Prostate gland (tissue), 2 donors: ENCODE results near the gene HCAR2. TPM values are rescaled to one million over a fixed set of nuclear protein-coding genes. Genes with fewer than 3 reads are reported as not detected.
"Not testable (repeated sequence)": the region's sequence is repeated elsewhere in the genome, so short reads cannot be mapped to it uniquely, and the experiment has no call there.

Experiments
- DNase-seq: peaks from one replicate; pipeline ENCODE4 v3.0.0-alpha.2; 2019; ENCODE audit warnings: low spot score
- H3K27ac ChIP-seq, 2 donors: fragments of 200-600 bp; sonication (generic); 2 replicates each; pipeline ENCODE4 v1.5.1; 2017 to 2019
- H3K27me3 ChIP-seq: fragments of 200-600 bp; sonication (generic); replicated peaks from 2 replicates; pipeline ENCODE4 v1.5.1; 2019; ENCODE audit not compliant: insufficient read depth
- H3K36me3 ChIP-seq, 2 donors: fragments of 200-600 bp; sonication (generic); 1 replicate in 1 of 2; 2 replicates in 1 of 2; pipeline versions ENCODE4 v1.5.1 to v1.8.1; 2017 to 2019
- H3K4me1 ChIP-seq: fragments of 200-600 bp; sonication (generic); replicated peaks from 2 replicates; pipeline ENCODE4 v1.5.1; 2019
- H3K4me3 ChIP-seq, 2 donors: fragments of 200-600 bp; sonication (generic); 2 replicates each; pipeline ENCODE4 v1.5.1; 2017 to 2019
- H3K9me3 ChIP-seq: fragments of 200-600 bp; sonication (generic); 2 replicates; pipeline ENCODE4 v1.5.1; 2017
- POLR2A ChIP-seq: fragments of 450-650 bp; IDR thresholded peaks from one replicate; pipeline ENCODE4 v1.6.1; 2016; ENCODE audit warnings: antibody characterized with exemption, mild to moderate bottlenecking
- POLR2AphosphoS5 ChIP-seq: sonication (generic); formaldehyde crosslinking; IDR thresholded peaks from one replicate; pipeline ENCODE4 v1.6.1; 2017; ENCODE audit warnings: antibody characterized with exemption
- WGBS: methylation state at CpG from one replicate; pipeline ENCODE4 v1.1.5; 2018; 5-methylcytosine and 5-hydroxymethylcytosine counted together
- intact Hi-C: fragments of 100-400 bp; cut with DNase I; formaldehyde crosslinking; loops from one replicate; pipeline ENCODE4 v1.14.2; 2022
- total RNA-seq, 2 donors: library from RNA; depleted of rRNA; stranded (reverse); fragments of >200 nt; gene quantifications; one replicate each; pipeline ENCODE4 v1.1.0, GENCODE V29; 2016
- TF ChIP-seq, protein P1 (sequence below), 4 experiments: fragments of 200-600 bp in 2 of 4; fragments of 450-650 bp in 2 of 4; sonication (generic) in 2 of 4; IDR thresholded peaks; 1 replicate in 3 of 4; 2 replicates in 1 of 4; pipeline ENCODE4 v1.5.1; 2016 to 2019; ENCODE audit warnings: antibody characterized with exemption in 4 of 4, mild to moderate bottlenecking in 2 of 4, moderate library complexity in 2 of 4

Gene HCAR2
- total RNA-seq, 2 donors from 2014 or later: 1.6 to 2.7 TPM

DNA sequence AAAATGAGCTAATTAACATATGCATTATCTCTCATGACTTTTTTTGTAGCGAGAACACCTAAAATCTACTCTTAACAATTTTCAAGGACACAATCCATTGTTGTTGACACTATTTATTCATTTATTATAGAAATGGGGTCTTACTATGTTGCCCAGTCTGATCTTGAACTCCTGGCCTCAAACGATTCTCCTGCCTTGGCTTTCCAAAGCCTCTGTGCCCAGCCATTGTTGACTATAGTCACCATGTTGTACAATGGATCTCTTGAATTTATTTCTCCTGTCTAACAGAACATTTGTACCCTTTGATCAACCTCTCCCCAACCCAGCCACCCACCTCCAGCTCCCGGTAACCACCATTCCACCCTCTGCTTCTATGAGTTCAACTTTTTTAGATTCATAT, 41.2 kb downstream of the HCAR2 start:
- Histone ChIP-seq H3K36me3 (no peaks in the 10 kb centered on the region), H3K4me3 (no peak overlapping the region), H3K9me3 (no peaks in the 10 kb centered on the region), H3K4me1 (no peaks in the 10 kb centered on the region), H3K27me3 (no peaks in the 10 kb centered on the region), H3K27ac (no peak overlapping the region)
- DNase-seq: no peak
- no peak for TF ChIP-seq POLR2A
- TF ChIP-seq, protein P1, sequence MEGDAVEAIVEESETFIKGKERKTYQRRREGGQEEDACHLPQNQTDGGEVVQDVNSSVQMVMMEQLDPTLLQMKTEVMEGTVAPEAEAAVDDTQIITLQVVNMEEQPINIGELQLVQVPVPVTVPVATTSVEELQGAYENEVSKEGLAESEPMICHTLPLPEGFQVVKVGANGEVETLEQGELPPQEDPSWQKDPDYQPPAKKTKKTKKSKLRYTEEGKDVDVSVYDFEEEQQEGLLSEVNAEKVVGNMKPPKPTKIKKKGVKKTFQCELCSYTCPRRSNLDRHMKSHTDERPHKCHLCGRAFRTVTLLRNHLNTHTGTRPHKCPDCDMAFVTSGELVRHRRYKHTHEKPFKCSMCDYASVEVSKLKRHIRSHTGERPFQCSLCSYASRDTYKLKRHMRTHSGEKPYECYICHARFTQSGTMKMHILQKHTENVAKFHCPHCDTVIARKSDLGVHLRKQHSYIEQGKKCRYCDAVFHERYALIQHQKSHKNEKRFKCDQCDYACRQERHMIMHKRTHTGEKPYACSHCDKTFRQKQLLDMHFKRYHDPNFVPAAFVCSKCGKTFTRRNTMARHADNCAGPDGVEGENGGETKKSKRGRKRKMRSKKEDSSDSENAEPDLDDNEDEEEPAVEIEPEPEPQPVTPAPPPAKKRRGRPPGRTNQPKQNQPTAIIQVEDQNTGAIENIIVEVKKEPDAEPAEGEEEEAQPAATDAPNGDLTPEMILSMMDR (IDR thresholded peaks at IDR 0.05): no peak
- no peak for TF ChIP-seq POLR2AphosphoS5
- intact Hi-C loops: no loop called here
- 96% methylated on average over 3 of the region's 3 CpGs for WGBS

DNA sequence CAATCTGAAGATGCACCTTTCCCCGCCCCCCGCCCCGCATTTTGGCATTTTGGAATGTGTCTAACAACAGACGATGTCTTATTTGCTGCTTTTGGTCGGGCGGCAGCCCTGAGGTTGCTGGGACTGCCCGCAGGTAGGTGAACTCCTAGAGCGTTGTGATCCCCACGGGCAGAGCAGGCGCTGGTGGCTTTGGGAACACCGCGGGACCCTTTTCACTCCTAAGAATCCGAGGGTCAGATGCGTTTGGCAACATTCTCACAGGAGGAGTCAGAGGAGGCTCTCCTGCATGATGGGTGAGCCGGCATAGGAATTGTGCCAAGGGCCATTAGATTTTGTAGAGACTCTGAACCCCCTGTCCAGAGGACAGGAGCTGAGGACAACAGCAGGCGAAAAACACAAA, 41.9 kb downstream of the HCAR2 start:
- Histone ChIP-seq H3K9me3 (no peaks in the 10 kb centered on the region), H3K4me1 (no peaks in the 10 kb centered on the region), H3K27ac (no peak overlapping the region), H3K4me3 (no peak overlapping the region), H3K36me3 (no peaks in the 10 kb centered on the region), H3K27me3 (no peaks in the 10 kb centered on the region)
- 83% methylated on average over 16 of the region's 16 CpGs for WGBS
- no peak for TF ChIP-seq POLR2AphosphoS5
- no peak for TF ChIP-seq POLR2A
- TF ChIP-seq, protein P1 (IDR thresholded peaks at IDR 0.05): no peak
- no peak for DNase-seq
- intact Hi-C loops: no loop called here

DNA sequence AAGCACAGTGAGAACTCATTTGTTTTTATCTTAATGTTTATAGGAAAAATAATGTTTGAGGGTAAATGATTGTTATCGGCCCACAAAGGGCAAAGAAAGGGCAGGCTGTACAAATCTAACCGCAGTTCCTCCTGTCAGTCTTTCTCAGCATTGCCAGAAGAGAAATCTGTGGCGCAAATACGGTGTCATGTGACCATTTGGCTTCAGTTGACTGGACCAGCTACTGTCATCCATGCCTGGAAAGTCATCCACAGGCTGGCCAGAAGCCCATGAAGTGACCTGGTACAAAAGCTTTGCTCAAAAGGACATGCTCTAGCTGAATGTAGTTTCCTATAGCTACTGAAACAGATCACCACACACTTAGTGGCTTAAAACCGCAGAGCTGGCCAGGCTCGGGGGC, 43.6 kb downstream of the HCAR2 start:
- DNase-seq: peak; percentile 73
- Histone ChIP-seq H3K27me3 (no peaks in the 10 kb centered on the region), H3K4me3 (no peak overlapping the region), H3K36me3 (no peaks in the 10 kb centered on the region), H3K4me1 (no peaks in the 10 kb centered on the region), H3K27ac (peak overlapping the region; percentile 48 to 64), H3K9me3 (no peaks in the 10 kb centered on the region)
- WGBS: 37% methylated on average over 6 of the region's 6 CpGs
- TF ChIP-seq POLR2AphosphoS5: peak; percentile 72
- TF ChIP-seq POLR2A: no peak
- TF ChIP-seq, protein P1 (IDR thresholded peaks at IDR 0.05): no peak
- intact Hi-C loops: no loop called here

DNA sequence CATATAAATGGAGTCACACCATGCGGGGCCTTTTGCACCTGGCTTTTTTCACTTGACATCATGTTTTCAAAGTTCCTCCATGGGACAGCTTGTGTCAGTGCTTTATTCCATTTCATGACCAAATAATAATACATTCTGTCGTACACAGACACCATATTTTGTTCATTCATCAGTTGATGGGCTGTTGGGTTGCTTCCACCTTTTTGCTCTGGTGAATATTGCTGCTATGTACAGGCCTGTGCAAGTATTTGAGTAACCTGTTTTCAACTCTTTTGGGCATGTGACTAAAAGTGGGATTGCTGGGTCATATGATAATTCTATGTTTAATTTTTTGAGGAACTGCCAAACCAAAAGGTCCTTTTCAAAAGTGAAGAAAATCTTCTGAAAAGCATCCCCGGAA, 46.9 kb downstream of the HCAR2 start:
- no peak for TF ChIP-seq POLR2A
- TF ChIP-seq POLR2AphosphoS5: no peak
- TF ChIP-seq, protein P1 (IDR thresholded peaks at IDR 0.05): no peak
- Histone ChIP-seq H3K4me1 (no peaks in the 10 kb centered on the region), H3K9me3 (no peaks in the 10 kb centered on the region), H3K4me3 (no peak overlapping the region), H3K27ac (no peak overlapping the region), H3K27me3 (no peaks in the 10 kb centered on the region), H3K36me3 (no peaks in the 10 kb centered on the region)
- intact Hi-C loops: no loop called here
- no peak for DNase-seq
- 79% methylated on average over 3 of the region's 3 CpGs for WGBS

DNA sequence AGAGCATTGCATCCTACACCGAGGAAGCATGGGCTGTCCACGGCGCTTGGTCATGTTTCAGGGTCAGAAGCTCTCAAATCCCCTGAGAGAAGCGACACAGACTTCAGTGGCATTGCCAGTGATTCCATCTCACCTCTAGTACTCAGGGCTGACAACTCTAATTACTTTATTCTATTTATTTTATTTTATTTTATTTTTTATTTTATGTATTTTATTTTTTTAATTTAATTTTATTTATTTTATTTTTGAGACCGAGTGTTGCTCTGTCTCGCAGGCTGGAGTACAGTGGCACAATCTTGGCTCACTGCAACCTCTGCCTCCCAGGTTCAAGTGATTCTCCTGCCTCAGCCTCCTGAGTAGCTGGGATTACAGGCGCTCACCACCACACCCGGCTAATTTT, 49.9 kb downstream of the HCAR2 start:
- H3K27me3 ChIP-seq, H3K4me3 ChIP-seq, DNase-seq, H3K36me3 ChIP-seq, H3K9me3 ChIP-seq, H3K4me1 ChIP-seq, intact Hi-C loops, H3K27ac ChIP-seq: not testable (repeated sequence)
- 96% methylated on average over 8 of the region's 8 CpGs for WGBS
